ENCODE data around the gene BICC1. TPM values are rescaled to one million over a fixed set of nuclear protein-coding genes. Genes with fewer than 3 reads are reported as not detected.

Gene BICC1
- total RNA-seq, 1 experiment from 2014 or later: 0.57 TPM

DNA sequence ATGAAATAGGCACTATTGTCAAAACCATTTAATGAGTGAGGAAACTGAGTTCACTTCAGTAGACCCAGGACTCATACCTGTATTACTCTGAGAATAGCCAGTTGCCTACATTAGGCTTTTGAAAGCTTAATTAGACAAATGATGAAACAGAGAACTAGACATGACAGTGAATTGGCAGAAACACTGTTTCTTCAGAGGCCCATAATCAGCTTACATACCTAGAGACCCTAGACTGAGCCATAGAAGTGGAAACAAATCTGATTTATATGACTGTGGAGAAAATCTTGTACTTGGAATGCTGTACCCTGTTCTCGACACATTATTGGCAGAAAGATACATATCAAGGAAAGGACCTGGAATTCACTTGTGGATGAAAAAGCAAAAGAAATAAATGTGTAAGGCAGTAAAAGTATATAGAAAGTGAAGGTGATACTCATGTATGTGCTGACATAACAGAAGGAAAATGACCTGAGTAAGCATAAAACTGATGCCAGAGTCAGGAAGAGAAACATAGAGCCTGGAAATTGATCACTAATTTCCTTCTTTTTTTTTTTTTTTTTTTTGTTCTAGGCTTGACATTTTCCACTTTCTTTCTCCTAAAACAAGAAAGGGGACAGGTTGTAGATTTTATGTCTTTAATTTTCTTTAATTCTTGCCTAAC, 251.5 kb downstream of the BICC1 start:
- Histone ChIP-seq H3K14ac (ENCODE audit: insufficient read depth, low read length) (no peak overlapping the region), H3K56ac (ENCODE audit: insufficient read length, low read depth, low read length) (no peak overlapping the region), H3K4me1 (ENCODE audit: insufficient read depth, low read length) (no peaks in the 10 kb centered on the region), H4K91ac (ENCODE audit: insufficient read length, low read depth, low read length) (no peak overlapping the region), H3T11ph (ENCODE audit: low read length) (no peak overlapping the region), H2AK5ac (ENCODE audit: insufficient read length, low read length) (no peak overlapping the region), H3K79me2 (ENCODE audit: insufficient read depth, low read length) (no peaks in the 10 kb centered on the region), H3K23ac (ENCODE audit: insufficient read length, low read depth, low read length) (no peak overlapping the region), H3K27ac (ENCODE audit: insufficient read length, low read depth, low read length) (no peak overlapping the region), H4K20me1 (ENCODE audit: control insufficient read depth, insufficient read depth, insufficient read length) (no peaks in the 10 kb centered on the region), H2BK5ac (ENCODE audit: insufficient read length, low read length) (no peak overlapping the region), H3K9ac (ENCODE audit: extremely low read depth, insufficient read length, low read length) (no peak overlapping the region), H3K23me2 (ENCODE audit: insufficient read length, low read depth, low read length, poor library complexity, severe bottlenecking) (no peaks in the 10 kb centered on the region), H3K79me1 (ENCODE audit: insufficient read depth, low read depth, low read length, poor library complexity, severe bottlenecking) (no peaks in the 10 kb centered on the region), H4K8ac (replicated peaks; ENCODE audit: insufficient read length, low read depth, low read length) (no peak overlapping the region), H3K27me3 (ENCODE audit: insufficient read depth, low read length) (no peaks in the 10 kb centered on the region), H2BK120ac (ENCODE audit: low read depth, low read length, poor library complexity, severe bottlenecking) (no peak overlapping the region), H2BK20ac (ENCODE audit: low read depth, low read length, poor library complexity, severe bottlenecking) (no peak overlapping the region), H3K9me3 (ENCODE audit: control insufficient read depth, low read depth, low read length) (no peaks in the 10 kb centered on the region), H2BK15ac (ENCODE audit: low read depth, low read length) (no peak overlapping the region), H3K18ac (ENCODE audit: insufficient read length, low read depth, low read length) (no peak overlapping the region), H2BK12ac (ENCODE audit: insufficient read length, low read depth, low read length) (no peak overlapping the region), H4K5ac (ENCODE audit: insufficient read length, low read depth, low read length) (no peak overlapping the region), H3K4me2 (ENCODE audit: insufficient read depth, insufficient read length, low read length) (no peak overlapping the region), H3K4ac (ENCODE audit: low read depth, low read length) (no peak overlapping the region), H2AFZ (ENCODE audit: low read length) (no peak overlapping the region)
- H3K4me3 Mint-ChIP-seq: no peak overlapping the region
- TF ChIP-seq, protein P1, sequence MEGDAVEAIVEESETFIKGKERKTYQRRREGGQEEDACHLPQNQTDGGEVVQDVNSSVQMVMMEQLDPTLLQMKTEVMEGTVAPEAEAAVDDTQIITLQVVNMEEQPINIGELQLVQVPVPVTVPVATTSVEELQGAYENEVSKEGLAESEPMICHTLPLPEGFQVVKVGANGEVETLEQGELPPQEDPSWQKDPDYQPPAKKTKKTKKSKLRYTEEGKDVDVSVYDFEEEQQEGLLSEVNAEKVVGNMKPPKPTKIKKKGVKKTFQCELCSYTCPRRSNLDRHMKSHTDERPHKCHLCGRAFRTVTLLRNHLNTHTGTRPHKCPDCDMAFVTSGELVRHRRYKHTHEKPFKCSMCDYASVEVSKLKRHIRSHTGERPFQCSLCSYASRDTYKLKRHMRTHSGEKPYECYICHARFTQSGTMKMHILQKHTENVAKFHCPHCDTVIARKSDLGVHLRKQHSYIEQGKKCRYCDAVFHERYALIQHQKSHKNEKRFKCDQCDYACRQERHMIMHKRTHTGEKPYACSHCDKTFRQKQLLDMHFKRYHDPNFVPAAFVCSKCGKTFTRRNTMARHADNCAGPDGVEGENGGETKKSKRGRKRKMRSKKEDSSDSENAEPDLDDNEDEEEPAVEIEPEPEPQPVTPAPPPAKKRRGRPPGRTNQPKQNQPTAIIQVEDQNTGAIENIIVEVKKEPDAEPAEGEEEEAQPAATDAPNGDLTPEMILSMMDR (conservative IDR thresholded peaks at IDR 0.05): no peak
- no peak for DNase-seq
- H3K9me3 Mint-ChIP-seq: no peaks in the 10 kb centered on the region; a peak in 1 of 5 replicates
- WGBS (ENCODE audit: extremely low coverage, insufficient read length, low lambda C conversion rate): no CpG with 5 or more reads among the region's 1 CpG
- no peaks in the 10 kb centered on the region for H3K36me3 Mint-ChIP-seq (ENCODE audit: insufficient read depth in 1 of 3, low read depth in 3 of 3)
- H3K27me3 Mint-ChIP-seq (ENCODE audit: low read depth): no peaks in the 10 kb centered on the region
- no peaks in the 10 kb centered on the region for H3K4me1 Mint-ChIP-seq
- no peak overlapping the region for H3K27ac Mint-ChIP-seq

Measured in H9 (cell line).